Esophagus squamous epithelium (tissue), 4 donors: ENCODE data around the gene RFNG.

Source experiments
- CTCF ChIP-seq, 6 experiments: fragments of 450-650 bp in 4 of 6; fragments of 200-600 bp in 2 of 6; sonication (generic) in 2 of 6; IDR thresholded peaks; one replicate each; pipeline ENCODE4 v1.5.1; 2016 to 2019; ENCODE audit warnings: antibody characterized with exemption in 6 of 6, mild to moderate bottlenecking in 4 of 6, moderate library complexity in 4 of 6
- POLR2A ChIP-seq, 4 donors: fragments of 450-650 bp; IDR thresholded peaks; one replicate each; pipeline ENCODE4 v1.6.1; 2017; ENCODE audit warnings: antibody characterized with exemption in 4 of 4, mild to moderate bottlenecking in 4 of 4, moderate library complexity in 3 of 4

GRCh38 chr17:82045936-82046484, 5.6 kb downstream of the RFNG start:
- TF ChIP-seq CTCF (IDR thresholded peaks at IDR 0.05) (no peak), POLR2A (IDR thresholded peaks at IDR 0.05) (no peak)
